GM18867 (cell line): ENCODE data around the gene COLGALT1.

ENCODE experiments used
- ATAC-seq: cut with Tn5 transposase; IDR thresholded peaks from one replicate; pipeline ENCODE4 v1.9.1; 2021; ENCODE audit warnings: mild to moderate bottlenecking, moderate library complexity; ENCODE audit not compliant: unreplicated experiment

The COLGALT1 gene

GRCh38 chr19:17618281-17618903, 62.9 kb downstream of the COLGALT1 start:
- no peak for ATAC-seq

- ATAC-seq = no peak
Observed at GRCh38 chr19:17618936-17619335, 63.5 kb downstream of the COLGALT1 start.

- no peak for ATAC-seq
Observed at GRCh38 chr19:17620696-17621095, 65.2 kb downstream of the COLGALT1 start.

GRCh38 chr19:17623224-17623935, 67.9 kb downstream of the COLGALT1 start:
- no peak for ATAC-seq

DNA sequence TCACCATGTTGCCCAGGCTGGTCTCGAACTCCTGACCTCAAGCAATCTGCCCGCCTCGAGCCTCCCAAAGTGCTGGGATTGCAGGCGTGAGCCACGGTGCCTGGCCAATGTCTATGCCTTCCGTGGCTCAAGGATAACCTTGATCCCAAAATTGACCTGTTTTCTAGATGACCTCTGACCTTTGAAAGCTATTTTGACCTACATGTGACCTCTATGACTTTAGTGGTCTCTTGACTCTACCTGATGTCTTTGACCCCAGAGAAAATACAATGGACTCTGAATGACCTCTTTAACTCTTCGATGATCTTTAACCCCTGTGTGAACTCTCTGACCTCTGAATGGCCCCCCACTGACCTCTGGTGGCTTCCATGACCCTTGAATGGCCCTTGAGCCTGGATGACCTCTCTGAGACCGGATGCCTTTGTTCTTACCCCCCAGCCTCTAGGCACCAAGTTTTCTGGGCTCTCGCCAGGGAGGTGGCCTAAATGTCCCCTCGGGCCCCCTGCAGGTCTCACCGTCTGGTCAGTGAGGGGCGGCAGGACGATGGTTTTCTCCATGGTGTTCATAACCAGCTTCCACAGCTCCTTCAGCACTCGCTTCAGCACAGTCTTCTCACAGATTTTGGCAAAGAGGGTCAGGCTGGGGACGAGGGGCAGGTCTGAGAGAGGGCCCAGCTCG, 69.0 kb downstream of the COLGALT1 start:
- ATAC-seq = no peak

DNA sequence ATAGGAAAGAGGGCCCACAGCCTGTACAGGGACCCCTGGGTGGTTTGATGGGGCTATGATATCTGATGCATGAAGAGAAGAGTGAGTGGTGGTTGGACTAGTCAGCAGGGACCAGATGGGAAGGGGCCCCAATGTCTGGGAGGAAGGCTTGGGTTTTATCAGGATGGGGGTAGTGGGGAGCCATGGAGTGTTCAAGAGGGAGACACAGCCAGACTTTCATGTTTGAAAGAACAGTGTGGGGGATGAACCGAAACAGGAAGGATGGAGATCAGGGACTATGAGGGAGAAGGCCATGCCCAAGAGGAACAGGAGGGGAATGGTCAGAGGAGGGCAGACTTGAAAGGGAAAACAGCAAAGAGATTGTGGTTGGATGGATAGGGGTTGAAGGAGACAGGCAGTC, 69.6 kb downstream of the COLGALT1 start:
- no peak for ATAC-seq

DNA sequence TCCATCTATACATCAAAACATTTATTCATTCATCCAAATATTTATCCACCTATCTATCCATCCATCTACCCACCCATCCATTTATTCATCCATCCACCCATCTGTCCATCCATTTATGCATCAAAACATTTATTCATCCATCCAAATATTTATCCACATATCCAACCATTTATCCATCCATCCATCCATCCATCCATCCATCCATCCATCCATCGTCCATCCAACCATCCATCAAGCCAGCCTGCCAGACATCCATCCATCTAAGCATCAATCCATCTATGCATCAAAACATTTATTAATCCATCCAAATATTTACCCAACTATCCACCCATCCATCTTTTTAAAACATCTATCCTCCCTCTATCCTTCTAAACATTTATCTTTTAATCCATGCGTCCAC, 70.5 kb downstream of the COLGALT1 start:
- ATAC-seq = no peak

DNA sequence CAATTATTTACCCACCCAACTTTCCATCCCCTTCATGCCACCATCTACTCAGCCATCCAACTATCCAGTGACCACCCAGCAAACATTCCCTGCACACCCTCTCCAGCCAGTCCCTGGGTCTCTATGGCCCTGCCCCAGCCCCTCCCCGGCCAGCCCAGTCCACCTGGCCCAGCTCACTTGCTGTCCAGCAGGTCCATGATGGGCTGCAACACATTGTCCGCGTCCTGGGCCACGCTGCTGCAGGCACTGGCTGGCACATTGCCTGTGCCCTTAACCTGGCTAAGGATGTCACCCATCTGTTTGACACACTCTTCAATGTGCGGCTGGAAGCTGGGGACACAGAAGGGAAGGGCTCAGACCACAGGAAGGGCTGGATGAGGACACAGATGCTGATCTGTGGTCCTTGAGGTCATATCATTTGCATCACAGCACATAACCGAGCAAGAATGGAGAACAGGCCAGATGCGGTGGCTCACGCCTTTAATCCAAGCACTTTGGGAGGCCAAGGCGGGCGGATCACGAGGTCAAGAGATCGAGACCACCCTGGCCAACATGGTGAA, 71.1 kb downstream of the COLGALT1 start:
- ATAC-seq = no peak

DNA sequence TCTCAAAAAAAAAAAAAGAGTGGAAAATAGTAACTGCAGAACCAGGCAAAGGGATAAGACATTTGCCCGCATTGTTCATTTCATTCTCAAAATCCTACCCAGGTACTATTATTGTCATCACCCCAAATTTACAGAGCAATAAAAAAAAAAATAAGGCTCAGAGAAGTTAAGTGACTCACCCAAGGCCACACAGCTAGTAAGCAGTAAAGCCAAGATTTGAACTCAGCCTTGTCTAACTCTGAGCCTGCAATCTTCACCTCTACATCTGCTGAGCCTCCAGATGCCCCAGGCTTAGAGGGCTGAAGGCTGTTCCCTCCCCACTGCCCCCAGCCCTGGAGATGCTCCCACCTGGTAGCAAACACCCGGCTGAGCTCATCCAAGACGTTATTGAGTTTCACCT, 71.7 kb downstream of the COLGALT1 start:
- ATAC-seq = no peak

DNA sequence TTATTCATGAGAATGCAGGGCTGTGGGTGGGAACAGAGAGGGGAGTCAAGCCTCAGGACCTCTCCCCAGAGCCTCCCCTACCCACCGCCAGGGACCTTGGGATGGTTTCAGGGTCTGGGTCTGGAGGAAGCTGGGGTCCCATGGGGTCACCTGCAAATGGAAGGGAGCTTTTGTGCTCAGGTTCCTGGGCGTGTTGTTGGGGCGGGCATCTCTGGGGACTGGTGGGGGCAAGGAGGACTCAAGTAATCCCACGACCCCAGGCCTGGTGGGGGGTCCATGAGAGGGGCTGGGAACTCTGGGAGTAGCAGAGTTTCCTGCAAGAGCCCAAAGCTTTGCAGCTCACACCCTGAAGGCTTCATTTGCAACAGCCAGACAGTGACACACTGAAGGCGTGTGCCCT, 72.5 kb downstream of the COLGALT1 start:
- no peak for ATAC-seq

DNA sequence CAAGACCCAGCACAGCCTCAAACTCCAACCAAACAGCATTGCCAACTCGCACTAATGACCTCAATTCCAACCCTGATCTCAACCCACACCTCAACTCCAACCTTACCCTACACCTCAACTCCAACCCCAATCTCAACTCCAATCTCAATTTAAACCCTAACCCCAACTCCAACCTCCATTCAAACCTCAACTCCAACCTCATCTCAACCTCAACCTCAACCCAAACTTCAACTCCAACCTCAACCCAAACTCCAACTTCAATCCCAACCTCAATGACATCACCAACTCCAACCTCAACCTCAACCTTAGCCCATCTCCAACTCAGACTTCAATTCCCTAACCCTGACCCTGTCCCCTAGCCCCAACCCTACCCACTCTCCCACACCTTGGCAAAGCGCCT, 74.3 kb downstream of the COLGALT1 start:
- ATAC-seq = no peak

DNA sequence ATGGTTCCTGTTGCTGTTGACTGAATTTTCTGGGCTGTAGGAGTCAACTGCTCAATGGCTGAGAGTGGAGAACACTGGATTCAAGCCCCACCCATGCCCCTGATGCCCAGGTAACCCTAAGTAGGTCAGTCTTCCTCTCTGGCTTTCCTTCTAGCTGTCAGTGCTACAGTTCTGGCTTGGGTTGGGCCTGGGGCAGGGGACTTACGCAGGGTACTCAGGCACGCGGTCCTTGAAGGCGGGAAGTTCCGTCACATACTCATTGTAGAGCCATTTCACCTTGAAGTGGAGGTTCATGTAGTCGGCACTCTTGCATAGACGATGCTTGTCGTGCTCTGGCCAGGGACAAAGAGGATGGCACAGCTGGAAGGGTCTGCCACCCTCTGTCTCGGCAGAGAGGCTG, 77.1 kb downstream of the COLGALT1 start:
- no peak for ATAC-seq
